Rectal smooth muscle tissue (tissue), 1 donor: ENCODE results near the gene CHADL.

Experiments used
- H3K27ac ChIP-seq: one replicate; pipeline ENCODE4 v1.7.0; 2013; ENCODE audit warnings: low read depth, low read length, inconsistent platforms
- H3K27me3 ChIP-seq: one replicate; pipeline ENCODE4 v1.7.0; 2013; ENCODE audit warnings: low read length; ENCODE audit not compliant: control insufficient read depth, insufficient read depth
- H3K36me3 ChIP-seq: one replicate; pipeline ENCODE4 v1.7.0; 2013; ENCODE audit warnings: low read length; ENCODE audit not compliant: control insufficient read depth, insufficient read depth
- H3K4me1 ChIP-seq: one replicate; pipeline ENCODE4 v1.7.0; 2013; ENCODE audit warnings: low read length; ENCODE audit not compliant: control insufficient read depth, insufficient read depth
- H3K4me3 ChIP-seq: one replicate; pipeline ENCODE4 v1.7.0; 2013; ENCODE audit warnings: low read length
- H3K9ac ChIP-seq: one replicate; pipeline ENCODE4 v1.7.0; 2013; ENCODE audit warnings: low read length

CHADL gene

GRCh38 chr22:41237036-41237706, 3.6 kb downstream of the CHADL start:
- Histone ChIP-seq H3K36me3 (no peaks in the 10 kb centered on the region), H3K4me3 (peak overlapping the region; percentile 72), H3K4me1 (peaks cover 3% of the 10 kb centered on the region), H3K27me3 (no peaks in the 10 kb centered on the region), H3K9ac (peak overlapping the region; percentile 21), H3K27ac (peak overlapping the region; percentile 7)

GRCh38 chr22:41234815-41235695, 5.7 kb downstream of the CHADL start:
- H3K27ac ChIP-seq: no peak overlapping the region
- no peak overlapping the region for H3K9ac ChIP-seq
- H3K4me1 ChIP-seq: peaks cover 3% of the 10 kb centered on the region

GRCh38 chr22:41231369-41231768, 9.4 kb downstream of the CHADL start:
- Histone ChIP-seq H3K27ac (no peak overlapping the region), H3K36me3 (peaks cover 11% of the 10 kb centered on the region), H3K27me3 (no peaks in the 10 kb centered on the region), H3K4me3 (no peak overlapping the region), H3K4me1 (no peaks in the 10 kb centered on the region), H3K9ac (no peak overlapping the region)

More at GRCh38 chr22:41234815-41235695, 5.7 kb downstream of the CHADL start:
- H3K4me3 ChIP-seq: no peak overlapping the region
- no peaks in the 10 kb centered on the region for H3K36me3 ChIP-seq
- H3K27me3 ChIP-seq: no peaks in the 10 kb centered on the region

- no peak overlapping the region for H3K9ac ChIP-seq
- H3K27ac ChIP-seq: no peak overlapping the region
- H3K4me3 ChIP-seq: no peak overlapping the region
- no peaks in the 10 kb centered on the region for H3K4me1 ChIP-seq
- no peaks in the 10 kb centered on the region for H3K27me3 ChIP-seq
- peaks cover 11% of the 10 kb centered on the region for H3K36me3 ChIP-seq
Measured at GRCh38 chr22:41230401-41230785, 10.3 kb downstream of the CHADL start.

GRCh38 chr22:41229730-41230400, 10.9 kb downstream of the CHADL start:
- H3K9ac ChIP-seq: no peak overlapping the region
- no peaks in the 10 kb centered on the region for H3K27me3 ChIP-seq
- no peaks in the 10 kb centered on the region for H3K4me1 ChIP-seq
- H3K36me3 ChIP-seq: peaks cover 11% of the 10 kb centered on the region
- no peak overlapping the region for H3K4me3 ChIP-seq
- no peak overlapping the region for H3K27ac ChIP-seq

GRCh38 chr22:41229215-41229614, 11.5 kb downstream of the CHADL start:
- peaks cover 13% of the 10 kb centered on the region for H3K36me3 ChIP-seq
- no peak overlapping the region for H3K4me3 ChIP-seq
- no peaks in the 10 kb centered on the region for H3K27me3 ChIP-seq
- no peaks in the 10 kb centered on the region for H3K4me1 ChIP-seq
- H3K9ac ChIP-seq: no peak overlapping the region
- no peak overlapping the region for H3K27ac ChIP-seq

- Histone ChIP-seq H3K9ac (no peak overlapping the region), H3K27me3 (no peaks in the 10 kb centered on the region), H3K4me1 (no peaks in the 10 kb centered on the region), H3K36me3 (peaks cover 27% of the 10 kb centered on the region), H3K4me3 (no peak overlapping the region), H3K27ac (no peak overlapping the region)
Measured at GRCh38 chr22:41226723-41227655, 13.7 kb downstream of the CHADL start.

GRCh38 chr22:41223535-41223934, 17.2 kb downstream of the CHADL start:
- Histone ChIP-seq H3K9ac (no peak overlapping the region), H3K27me3 (no peaks in the 10 kb centered on the region), H3K27ac (no peak overlapping the region), H3K36me3 (peaks cover 27% of the 10 kb centered on the region), H3K4me1 (no peaks in the 10 kb centered on the region), H3K4me3 (no peak overlapping the region)

- Histone ChIP-seq H3K36me3 (peaks cover 26% of the 10 kb centered on the region), H3K4me3 (no peak overlapping the region), H3K9ac (no peak overlapping the region), H3K27me3 (no peaks in the 10 kb centered on the region), H3K27ac (no peak overlapping the region), H3K4me1 (no peaks in the 10 kb centered on the region)
Measured at GRCh38 chr22:41222846-41223507, 17.8 kb downstream of the CHADL start.

GRCh38 chr22:41217553-41218157, 23.1 kb downstream of the CHADL start:
- Histone ChIP-seq H3K36me3 (peaks cover 9% of the 10 kb centered on the region), H3K4me3 (peak overlapping the region; percentile 34), H3K27me3 (no peaks in the 10 kb centered on the region), H3K4me1 (no peaks in the 10 kb centered on the region), H3K27ac (peak overlapping the region; percentile 61), H3K9ac (no peak overlapping the region)

GRCh38 chr22:41216984-41217383, 23.7 kb downstream of the CHADL start:
- no peaks in the 10 kb centered on the region for H3K4me1 ChIP-seq
- H3K9ac ChIP-seq: no peak overlapping the region
- peaks cover 7% of the 10 kb centered on the region for H3K36me3 ChIP-seq
- peak overlapping the region; percentile 61 for H3K27ac ChIP-seq
- H3K4me3 ChIP-seq: peak overlapping the region; percentile 34
- no peaks in the 10 kb centered on the region for H3K27me3 ChIP-seq
